CD4-positive, alpha-beta T cell (primary cell): ENCODE data around the gene WWOX. TPM values are rescaled to one million over a fixed set of nuclear protein-coding genes. Genes with fewer than 3 reads are reported as not detected.

Source experiments
- ATAC-seq: fragments of 200-7000 bp; cut with Tn5 transposase; one replicate; pipeline ENCODE4 v1.10.0; 2022; ENCODE audit warnings: mild to moderate bottlenecking; ENCODE audit not compliant: poor library complexity
- CTCF ChIA-PET: fragments of 350-600 bp; sonication (Branson Sonifier 250); formaldehyde crosslinking; loops from one replicate; lab custom pipeline; 2021; ENCODE audit warnings: antibody characterized with exemption, inconsistent platforms; lab: Charles Lee
- POLR2A ChIA-PET: fragments of 350-600 bp; sonication (Branson Sonifier 250); formaldehyde crosslinking; loops from one replicate; lab custom pipeline; 2021; ENCODE audit warnings: antibody characterized with exemption, inconsistent platforms; lab: Charles Lee
- DNase-seq, 14 experiments: peaks; one replicate each; pipeline ENCODE4 v3.0.0-alpha.2; 2013 to 2020; ENCODE audit warnings: mixed read lengths in 2 of 14
- H3K27ac ChIP-seq, 2 donors: one replicate each; pipeline versions ENCODE4 v1.5.1 to v1.7.0; 2013; ENCODE audit warnings: low read length in 2 of 2, low read depth in 1 of 2, mild to moderate bottlenecking in 1 of 2
- H3K27me3 ChIP-seq, 2 experiments: 1 replicate in 1 of 2; 2 replicates in 1 of 2; pipeline versions ENCODE4 v1.6.1 to v1.7.0; 2013; ENCODE audit warnings: low read length in 2 of 2, control low read depth in 1 of 2, mild to moderate bottlenecking in 1 of 2, moderate library complexity in 1 of 2; ENCODE audit not compliant: insufficient read depth in 2 of 2, control insufficient read depth in 1 of 2
- H3K36me3 ChIP-seq: one replicate; pipeline ENCODE4 v1.6.1; 2013; ENCODE audit warnings: low read length, control low read depth; ENCODE audit not compliant: insufficient read depth
- H3K4me1 ChIP-seq: one replicate; pipeline ENCODE4 v1.6.1; 2013; ENCODE audit warnings: low read length, control low read depth; ENCODE audit not compliant: insufficient read depth
- H3K4me3 ChIP-seq: one replicate; pipeline ENCODE4 v1.5.1; 2013; ENCODE audit warnings: mild to moderate bottlenecking, low read length, moderate library complexity
- H3K9me3 ChIP-seq, 2 experiments: 1 replicate in 1 of 2; 2 replicates in 1 of 2; pipeline versions ENCODE4 v1.6.1 to v1.7.0; 2013; ENCODE audit warnings: low read length in 2 of 2, mild to moderate bottlenecking in 2 of 2, control low read depth in 1 of 2, moderate library complexity in 1 of 2; ENCODE audit not compliant: control insufficient read depth in 1 of 2, insufficient read depth in 1 of 2
- H3K27ac Mint-ChIP-seq: one replicate; pipeline ENCODE4 v1.8.0; 2020; ENCODE audit warnings: mixed read lengths
- H3K27me3 Mint-ChIP-seq: one replicate; pipeline ENCODE4 v1.8.0; 2021; ENCODE audit warnings: mixed read lengths
- H3K36me3 Mint-ChIP-seq: one replicate; pipeline ENCODE4 v1.8.0; 2021; ENCODE audit warnings: low read depth, mixed read lengths
- H3K4me1 Mint-ChIP-seq: one replicate; pipeline ENCODE4 v1.8.0; 2021; ENCODE audit warnings: low read depth, mixed read lengths
- H3K4me3 Mint-ChIP-seq: one replicate; pipeline ENCODE4 v1.8.0; 2020; ENCODE audit warnings: mild to moderate bottlenecking, mixed read lengths
- H3K9me3 Mint-ChIP-seq: one replicate; pipeline ENCODE4 v1.8.0; 2020; ENCODE audit warnings: mixed read lengths
- CTCF ChIP-seq: fragments of 200-600 bp; IDR thresholded peaks from one replicate; pipeline ENCODE4 v1.8.0; 2022; ENCODE audit warnings: antibody characterized with exemption, mild to moderate bottlenecking
- intact Hi-C, 2 experiments: fragments of 100-400 bp; cut with DNase I in 1 of 2; cut with micrococcal nuclease in 1 of 2; formaldehyde crosslinking; loops; one replicate each; pipeline versions ENCODE4 v1.15.1 to v1.9.0; 2023 to 2025; cut with DNase I, micrococcal nuclease
- total RNA-seq, 174 experiments: library from RNA in 2 of 174; stranded (reverse) in 2 of 174; gene quantifications; one replicate each; pipeline ENCODE4 v1.2.3 and lab custom pipeline; 2021 to 2026

WWOX gene
- total RNA-seq, 2 experiments from 2014 or later = 19.3 to 21.7 TPM

GRCh38 chr16:78353640-78354275, 254.3 kb downstream of the WWOX start:
- H3K27me3 Mint-ChIP-seq = no peaks in the 10 kb centered on the region
- ChIA-PET POLR2A (no interaction called here), CTCF (interaction anchor here (0.8 kb wide), 1 partner anchor 13 kb away, joined by 3 read pairs; no protein-coding TSS in a partner anchor)
- Histone ChIP-seq H3K27ac (no peak overlapping the region), H3K4me1 (no peaks in the 10 kb centered on the region), H3K9me3 (no peaks in the 10 kb centered on the region), H3K4me3 (no peak overlapping the region), H3K27me3 (no peaks in the 10 kb centered on the region), H3K36me3 (no peaks in the 10 kb centered on the region)
- ATAC-seq (no peak), DNase-seq (no peak)
- intact Hi-C loops = no loop called here
- no peaks in the 10 kb centered on the region for H3K9me3 Mint-ChIP-seq
- H3K27ac Mint-ChIP-seq = no peak overlapping the region
- H3K4me1 Mint-ChIP-seq = no peaks in the 10 kb centered on the region
- TF ChIP-seq CTCF = no peak
- H3K4me3 Mint-ChIP-seq = no peak overlapping the region
- peaks cover 6% of the 10 kb centered on the region for H3K36me3 Mint-ChIP-seq

GRCh38 chr16:78362524-78363135, 263.2 kb downstream of the WWOX start:
- Histone ChIP-seq H3K27ac (no peak overlapping the region), H3K4me3 (no peak overlapping the region), H3K9me3 (no peaks in the 10 kb centered on the region), H3K27me3 (no peaks in the 10 kb centered on the region), H3K36me3 (no peaks in the 10 kb centered on the region), H3K4me1 (no peaks in the 10 kb centered on the region)
- ChIA-PET POLR2A (no interaction called here), CTCF (no interaction called here)
- TF ChIP-seq CTCF = no peak
- Mint-ChIP-seq H3K36me3 (no peaks in the 10 kb centered on the region), H3K27ac (no peak overlapping the region), H3K4me1 (no peaks in the 10 kb centered on the region), H3K9me3 (no peaks in the 10 kb centered on the region), H3K4me3 (no peak overlapping the region), H3K27me3 (no peaks in the 10 kb centered on the region)
- intact Hi-C loops = no loop called here
- DNase-seq (no peak), ATAC-seq (no peak)

GRCh38 chr16:78363843-78364555, 264.5 kb downstream of the WWOX start:
- intact Hi-C loops = no loop called here
- TF ChIP-seq CTCF = no peak
- H3K9me3 ChIP-seq = no peaks in the 10 kb centered on the region
- H3K27ac ChIP-seq = no peak overlapping the region
- ATAC-seq (no peak), DNase-seq (no peak)
- Mint-ChIP-seq H3K36me3 (no peaks in the 10 kb centered on the region), H3K9me3 (no peaks in the 10 kb centered on the region), H3K27ac (no peak overlapping the region), H3K4me3 (no peak overlapping the region), H3K27me3 (no peaks in the 10 kb centered on the region), H3K4me1 (no peaks in the 10 kb centered on the region)
- CTCF ChIA-PET = no interaction called here
- no peak overlapping the region for H3K4me3 ChIP-seq
- no peaks in the 10 kb centered on the region for H3K27me3 ChIP-seq
- POLR2A ChIA-PET = no interaction called here
- no peaks in the 10 kb centered on the region for H3K4me1 ChIP-seq
- H3K36me3 ChIP-seq = no peaks in the 10 kb centered on the region
